Thyroid gland (tissue), 4 donors: ENCODE results near the gene LDHAL6A. TPM values are rescaled to one million over a fixed set of nuclear protein-coding genes. Genes with fewer than 3 reads are reported as not detected.

ENCODE experiments used
- DNase-seq, 2 donors: peaks; one replicate each; pipeline ENCODE4 v3.0.0-alpha.2; 2019
- H3K27ac ChIP-seq, 3 donors: fragments of 200-600 bp; sonication (generic); 1 replicate in 2 of 3; 2 replicates in 1 of 3; pipeline ENCODE4 v1.5.1; 2016 to 2019; ENCODE audit warnings: mild to moderate bottlenecking in 1 of 3, moderate library complexity in 1 of 3
- H3K27me3 ChIP-seq: fragments of 200-600 bp; sonication (generic); one replicate; pipeline ENCODE4 v1.5.1; 2019
- H3K36me3 ChIP-seq, 2 donors: fragments of 200-600 bp; sonication (generic); one replicate each; pipeline ENCODE4 v1.5.1; 2016 to 2019
- H3K4me1 ChIP-seq, 2 donors: fragments of 200-600 bp; sonication (generic); one replicate each; pipeline ENCODE4 v1.5.1; 2017 to 2019
- H3K4me3 ChIP-seq, 3 donors: fragments of 200-600 bp; sonication (generic); replicated peaks in 1 of 3; 1 replicate in 2 of 3; 2 replicates in 1 of 3; pipeline ENCODE4 v1.5.1; 2016; ENCODE audit warnings: mild to moderate bottlenecking in 1 of 3
- H3K9me3 ChIP-seq: fragments of 200-600 bp; sonication (generic); one replicate; pipeline ENCODE4 v1.5.1; 2017
- CTCF ChIP-seq, 6 experiments: fragments of 200-600 bp in 3 of 6; fragments of 450-650 bp in 3 of 6; sonication (generic) in 3 of 6; IDR thresholded peaks; one replicate each; pipeline ENCODE4 v1.5.1; 2016 to 2019; ENCODE audit warnings: antibody characterized with exemption in 6 of 6, mild to moderate bottlenecking in 2 of 6, inconsistent platforms in 1 of 6, moderate library complexity in 1 of 6
- POLR2A ChIP-seq, 2 donors: fragments of 450-650 bp; IDR thresholded peaks; one replicate each; pipeline ENCODE4 v1.6.1; 2017; ENCODE audit warnings: antibody characterized with exemption in 2 of 2, mild to moderate bottlenecking in 2 of 2, moderate library complexity in 1 of 2
- WGBS, 2 donors: methylation state at CpG; one replicate each; pipeline ENCODE4 v1.1.5; 2017; 5-methylcytosine and 5-hydroxymethylcytosine counted together
- intact Hi-C: fragments of 100-400 bp; cut with DNase I; formaldehyde crosslinking; loops from one replicate; pipeline ENCODE4 v1.15.1; 2023
- total RNA-seq, 4 donors: library from RNA; depleted of rRNA; stranded (reverse); fragments of >200 nt; gene quantifications; one replicate each; pipeline ENCODE4 v1.2.3, GENCODE V29; 2016

LDHAL6A gene
- total RNA-seq, 4 donors from 2014 or later = not detected

GRCh38 chr11:18524248-18524647, 68.6 kb downstream of the LDHAL6A start:
- Histone ChIP-seq H3K9me3 (no peaks in the 10 kb centered on the region), H3K4me1 (peaks cover 0 to 4% of the 10 kb centered on the region in 2 donors)

GRCh38 chr11:18526130-18526520, 70.5 kb downstream of the LDHAL6A start:
- H3K27ac ChIP-seq = peak overlapping the region; percentile 89 to 93 (median 91)
- intact Hi-C loops = no loop called here
- WGBS, 2 donors = 1% methylated on average over 8 of the region's 8 CpGs

More at GRCh38 chr11:18524248-18524647, 68.6 kb downstream of the LDHAL6A start:
- TF ChIP-seq CTCF (IDR thresholded peaks at IDR 0.05) (no peak), POLR2A (IDR thresholded peaks at IDR 0.05) (no peak)
- no peak overlapping the region for H3K4me3 ChIP-seq
- H3K27ac ChIP-seq = no peak overlapping the region
- H3K27me3 ChIP-seq = no peaks in the 10 kb centered on the region
- WGBS, 2 donors = 80 to 94% methylated on average over 1 of the region's 1 CpG
- intact Hi-C loops = no loop called here
- no peaks in the 10 kb centered on the region for H3K36me3 ChIP-seq
- no peak for DNase-seq

GRCh38 chr11:18526521-18527296, 71.1 kb downstream of the LDHAL6A start, which contains the start of gene TSG101:
Gene TSG101, minus strand, starts transcription at chr11:18526942. Its CDS starts 126 bp downstream, at chr11:18526816.
- peak; percentile 93 to 96 for DNase-seq
- no peaks in the 10 kb centered on the region for H3K9me3 ChIP-seq
- H3K36me3 ChIP-seq = no peaks in the 10 kb centered on the region
- WGBS, 2 donors = 0% methylated on average over 21 to 26 of the region's 57 CpGs
- H3K27ac ChIP-seq = peak within 1 kb of the TSS; percentile 89 to 93 (median 91)
- no peaks in the 10 kb centered on the region for H3K27me3 ChIP-seq
- peaks cover 0 to 4% of the 10 kb centered on the region in 2 donors for H3K4me1 ChIP-seq
- peak within 1 kb of the TSS; percentile 77 to 87 (median 84) for H3K4me3 ChIP-seq
- TF ChIP-seq CTCF (IDR thresholded peaks at IDR 0.05) (no peak), POLR2A (IDR thresholded peaks at IDR 0.05) (peak; percentile 18 to 90)
- intact Hi-C loops = no loop called here

More at GRCh38 chr11:18526130-18526520, 70.5 kb downstream of the LDHAL6A start:
- peak overlapping the region; percentile 77 to 87 (median 84) for H3K4me3 ChIP-seq
- no peaks in the 10 kb centered on the region for H3K36me3 ChIP-seq
- TF ChIP-seq POLR2A (IDR thresholded peaks at IDR 0.05) (no peak), CTCF (IDR thresholded peaks at IDR 0.05) (no peak)
- H3K9me3 ChIP-seq = no peaks in the 10 kb centered on the region
- no peaks in the 10 kb centered on the region for H3K27me3 ChIP-seq
- DNase-seq = no peak
- H3K4me1 ChIP-seq = peaks cover 0 to 4% of the 10 kb centered on the region in 2 donors

GRCh38 chr11:18527512-18527911, 71.9 kb downstream of the LDHAL6A start:
- Histone ChIP-seq H3K4me1 (peaks cover 0 to 4% of the 10 kb centered on the region in 2 donors), H3K27me3 (no peaks in the 10 kb centered on the region), H3K36me3 (no peaks in the 10 kb centered on the region), H3K9me3 (no peaks in the 10 kb centered on the region), H3K4me3 (peak overlapping the region; percentile 77 to 87 (median 84)), H3K27ac (peak overlapping the region; percentile 89 to 93 (median 91))
- intact Hi-C loops = no loop called here
- no peak for DNase-seq
- WGBS, 2 donors = 36 to 46% methylated on average over 5 of the region's 5 CpGs
- no peak for TF ChIP-seq POLR2A (IDR thresholded peaks at IDR 0.05)
- no peak for TF ChIP-seq CTCF (IDR thresholded peaks at IDR 0.05)

Other genes starting within 250 kb of the LDHAL6A start
- gene SAA4, start 219.1 kb upstream of the LDHAL6A start, total RNA-seq = not detected
- 1 to 10 TPM in 1 of 4 donors, not detected in 3; 6.6 TPM for gene SAA2, start 207.2 kb upstream of the LDHAL6A start, total RNA-seq
- 10 to 100 TPM in 1 of 4 donors, 1 to 10 TPM in 1, not detected in 2; 2.9 to 25.7 TPM for gene SAA1, start 189.6 kb upstream of the LDHAL6A start, total RNA-seq
- 10 to 100 TPM; 21.0 to 26.7 (median 24.2) TPM for gene HPS5, start 133.7 kb upstream of the LDHAL6A start, total RNA-seq
- gene GTF2H1, start 133.3 kb upstream of the LDHAL6A start, total RNA-seq = 10 to 100 TPM; 61.9 to 81.4 (median 72.4) TPM
- 100 to 1,000 TPM; 268 to 456 (median 345) TPM for gene LDHA, start 61.3 kb upstream of the LDHAL6A start, total RNA-seq
- under 1 TPM in 1 of 4 donors, not detected in 3; 0.40 TPM for gene LDHC, start 43.5 kb upstream of the LDHAL6A start, total RNA-seq
- gene TSG101, start 71.1 kb downstream of the LDHAL6A start, total RNA-seq = 100 to 1,000 TPM in 2 of 4 donors, 10 to 100 TPM in 2; 71.5 to 147 (median 99.3) TPM
- gene UEVLD, start 132.9 kb downstream of the LDHAL6A start, total RNA-seq = 10 to 100 TPM; 19.5 to 37.9 (median 35.4) TPM
- gene MISFA, start 143.9 kb downstream of the LDHAL6A start, total RNA-seq = 1 to 10 TPM in 3 of 4 donors, not detected in 1; 1.3 to 5.7 (median 4.4) TPM
- 10 to 100 TPM; 18.1 to 26.9 (median 24.9) TPM for gene SPTY2D1, start 178.5 kb downstream of the LDHAL6A start, total RNA-seq
- 10 to 100 TPM in 1 of 4 donors, 1 to 10 TPM in 3; 5.8 to 13.2 (median 6.2) TPM for gene TMEM86A, start 242.9 kb downstream of the LDHAL6A start, total RNA-seq